SU-DHL-6 (cell line): ENCODE measurements around the gene ARMC12.

ENCODE experiments used
- H2AFZ ChIP-seq: fragments of 200-600 bp; sonication (generic); 2 replicates; pipeline ENCODE4 v1.6.1; 2014; ENCODE audit warnings: low read depth, mild to moderate bottlenecking, moderate library complexity, mixed read lengths, antibody characterized with exemption, low read length; ENCODE audit not compliant: severe bottlenecking
- H3F3A ChIP-seq: fragments of 200-600 bp; shearing (Covaris generic); 2 replicates; pipeline ENCODE4 v1.6.0; 2016; ENCODE audit warnings: antibody characterized with exemption, mild to moderate bottlenecking; ENCODE audit not compliant: insufficient read depth
- H3K27ac ChIP-seq: fragments of 200-600 bp; sonication (generic); 2 replicates; pipeline ENCODE4 v1.5.1; 2016; ENCODE audit warnings: low read depth, mild to moderate bottlenecking, low read length, moderate library complexity, mixed read lengths
- H3K27me3 ChIP-seq: fragments of 200-600 bp; sonication (generic), shearing (Covaris generic); 2 replicates; pipeline ENCODE4 v1.6.0; 2014; ENCODE audit warnings: mild to moderate bottlenecking, low read length
- H3K36me3 ChIP-seq: fragments of 200-600 bp; sonication (generic); 2 replicates; pipeline ENCODE4 v1.6.1; 2014; ENCODE audit warnings: mild to moderate bottlenecking, low read length, mixed read lengths
- H3K4me2 ChIP-seq: fragments of 300-600, 200-600 bp; shearing (Covaris generic), sonication (generic); 2 replicates; pipeline ENCODE4 v1.6.0; 2014; ENCODE audit warnings: low read length, low read depth, mild to moderate bottlenecking; ENCODE audit not compliant: poor library complexity, severe bottlenecking
- H3K4me3 ChIP-seq: fragments of 200-600 bp; sonication (generic); 2 replicates; pipeline ENCODE4 v1.5.1; 2014; ENCODE audit warnings: antibody characterized with exemption, low read length, mild to moderate bottlenecking, mixed read lengths; ENCODE audit not compliant: insufficient read depth, poor library complexity, severe bottlenecking
- H3K79me2 ChIP-seq: fragments of 200-600 bp; sonication (generic); 2 replicates; pipeline ENCODE4 v1.6.1; 2014; ENCODE audit warnings: mild to moderate bottlenecking, low read length, moderate library complexity; ENCODE audit not compliant: insufficient read depth
- H3K9ac ChIP-seq: fragments of 200-600 bp; sonication (generic); 2 replicates; pipeline ENCODE4 v1.7.0; 2014; ENCODE audit warnings: mild to moderate bottlenecking, low read length
- H3K9me2 ChIP-seq: fragments of 200-600 bp; sonication (generic); replicated peaks from 2 replicates; pipeline ENCODE4 v1.6.1; 2014; ENCODE audit warnings: low read length; ENCODE audit not compliant: insufficient read depth
- H3K9me3 ChIP-seq: fragments of 200-600 bp; sonication (generic); 2 replicates; pipeline ENCODE4 v1.6.1; 2014; ENCODE audit warnings: low read length, mixed read lengths; ENCODE audit not compliant: insufficient read depth
- H4K20me1 ChIP-seq: fragments of 200-600 bp; sonication (generic); 2 replicates; pipeline ENCODE4 v1.6.1; 2014; ENCODE audit warnings: low read depth, mild to moderate bottlenecking, antibody characterized with exemption, low read length, moderate library complexity, mixed read lengths
- EZH2phosphoT487 ChIP-seq: fragments of 200-600 bp; sonication (generic), shearing (Covaris generic); conservative IDR thresholded peaks from 2 replicates; pipeline ENCODE4 v1.6.1; 2018; ENCODE audit warnings: mild to moderate bottlenecking, antibody characterized with exemption, low read length, moderate library complexity, mixed read lengths
- TF ChIP-seq, protein P1 (sequence below): fragments of 200-600 bp; sonication (generic); IDR thresholded peaks from one replicate; pipeline ENCODE4 v1.5.1; 2017; ENCODE audit warnings: antibody characterized with exemption, mild to moderate bottlenecking, low read length, moderate library complexity; ENCODE audit not compliant: insufficient read depth, poor library complexity, severe bottlenecking

ARMC12 gene

DNA sequence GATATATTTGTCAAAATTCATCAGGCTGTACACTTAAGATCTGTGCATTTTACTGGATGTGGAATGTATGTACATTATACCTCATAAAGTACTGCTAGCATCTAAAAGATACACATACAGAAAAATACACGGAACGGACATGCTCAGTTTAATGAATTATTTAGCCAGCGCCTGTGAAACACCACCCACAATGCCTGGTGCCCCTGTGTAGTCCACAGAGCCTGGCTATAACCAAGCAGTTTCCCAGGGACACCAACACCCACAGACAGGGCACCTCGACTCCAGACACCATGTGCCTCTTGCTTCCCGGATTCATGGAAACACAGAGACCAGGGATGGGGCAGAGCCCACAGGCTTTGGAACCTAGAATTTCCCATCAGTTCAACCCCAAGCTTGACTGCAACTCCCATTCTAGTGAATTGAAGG lies 17.4 kb upstream of the ARMC12 start:
- Histone ChIP-seq H3K9me3 (no peaks in the 10 kb centered on the region), H3K9me2 (no peaks in the 10 kb centered on the region), H3F3A (peaks cover 7% of the 10 kb centered on the region; the same call in 1 of the 2 replicates), H3K79me2 (no peaks in the 10 kb centered on the region), H2AFZ (no peak overlapping the region), H3K9ac (peak overlapping the region; percentile 5; the same call in 1 of the 2 replicates), H3K27ac (peak overlapping the region; percentile 22), H3K4me3 (no peak overlapping the region), H4K20me1 (no peaks in the 10 kb centered on the region), H3K4me2 (peak overlapping the region; percentile 24), H3K36me3 (no peaks in the 10 kb centered on the region), H3K27me3 (no peaks in the 10 kb centered on the region)
- TF ChIP-seq, protein P1, sequence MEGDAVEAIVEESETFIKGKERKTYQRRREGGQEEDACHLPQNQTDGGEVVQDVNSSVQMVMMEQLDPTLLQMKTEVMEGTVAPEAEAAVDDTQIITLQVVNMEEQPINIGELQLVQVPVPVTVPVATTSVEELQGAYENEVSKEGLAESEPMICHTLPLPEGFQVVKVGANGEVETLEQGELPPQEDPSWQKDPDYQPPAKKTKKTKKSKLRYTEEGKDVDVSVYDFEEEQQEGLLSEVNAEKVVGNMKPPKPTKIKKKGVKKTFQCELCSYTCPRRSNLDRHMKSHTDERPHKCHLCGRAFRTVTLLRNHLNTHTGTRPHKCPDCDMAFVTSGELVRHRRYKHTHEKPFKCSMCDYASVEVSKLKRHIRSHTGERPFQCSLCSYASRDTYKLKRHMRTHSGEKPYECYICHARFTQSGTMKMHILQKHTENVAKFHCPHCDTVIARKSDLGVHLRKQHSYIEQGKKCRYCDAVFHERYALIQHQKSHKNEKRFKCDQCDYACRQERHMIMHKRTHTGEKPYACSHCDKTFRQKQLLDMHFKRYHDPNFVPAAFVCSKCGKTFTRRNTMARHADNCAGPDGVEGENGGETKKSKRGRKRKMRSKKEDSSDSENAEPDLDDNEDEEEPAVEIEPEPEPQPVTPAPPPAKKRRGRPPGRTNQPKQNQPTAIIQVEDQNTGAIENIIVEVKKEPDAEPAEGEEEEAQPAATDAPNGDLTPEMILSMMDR = no peak
- TF ChIP-seq EZH2phosphoT487 = no peak

DNA sequence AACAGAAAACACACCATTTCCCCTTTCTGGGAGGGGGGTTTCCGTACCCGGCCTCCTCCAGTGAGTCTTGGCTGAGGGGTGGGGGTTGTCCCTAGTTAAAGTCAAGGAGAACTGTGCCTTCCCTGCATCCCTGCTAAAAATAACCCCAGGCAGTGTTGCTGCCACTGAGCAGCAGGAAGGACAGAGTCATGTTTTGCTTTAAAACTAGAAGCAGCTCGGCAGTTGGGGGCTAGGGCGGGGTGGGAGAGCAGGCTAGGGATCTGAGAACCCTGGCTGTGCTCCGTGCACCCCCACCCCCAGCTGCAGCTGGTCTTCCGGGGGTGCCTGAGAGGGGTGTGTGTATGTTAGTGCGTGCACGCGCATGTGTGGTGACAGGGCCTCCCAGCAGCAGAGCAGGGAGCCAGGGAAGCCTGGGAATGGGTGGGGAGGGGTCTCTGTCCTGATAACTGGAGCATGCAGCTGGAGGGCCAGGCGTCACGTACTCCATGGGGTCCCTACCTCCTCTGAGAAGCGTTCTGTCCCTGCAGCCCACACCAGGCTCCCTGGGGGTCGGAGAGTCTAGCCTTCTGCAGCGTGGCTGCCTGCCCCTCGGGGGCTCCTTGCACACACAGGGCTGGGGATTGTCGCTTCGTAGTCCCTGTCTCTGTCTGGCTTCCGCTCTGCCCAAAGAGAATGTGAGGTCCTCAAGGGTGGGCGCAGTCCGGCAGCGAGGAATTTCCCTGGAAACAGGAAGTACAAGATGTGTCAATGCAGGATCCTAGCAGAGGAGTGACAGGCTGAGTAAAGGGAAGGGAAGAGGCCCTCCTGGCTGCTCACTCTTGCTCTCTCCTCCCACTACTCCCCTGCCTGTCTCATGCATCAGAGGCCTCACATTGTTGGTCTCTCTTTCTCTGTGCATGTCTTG lies 16.8 kb upstream of the ARMC12 start:
- H3K79me2 ChIP-seq = no peaks in the 10 kb centered on the region
- H3K36me3 ChIP-seq = no peaks in the 10 kb centered on the region
- no peaks in the 10 kb centered on the region for H4K20me1 ChIP-seq
- H3K9ac ChIP-seq = peak overlapping the region; percentile 5; the same call in 1 of the 2 replicates
- peak overlapping the region; percentile 2 for H2AFZ ChIP-seq
- H3K4me3 ChIP-seq = no peak overlapping the region
- no peaks in the 10 kb centered on the region for H3K27me3 ChIP-seq
- TF ChIP-seq, protein P1 = no peak
- TF ChIP-seq EZH2phosphoT487 = no peak
- H3F3A ChIP-seq = peaks cover 7% of the 10 kb centered on the region; the same call in 1 of the 2 replicates
- H3K9me2 ChIP-seq = no peaks in the 10 kb centered on the region
- peak overlapping the region; percentile 24 for H3K4me2 ChIP-seq
- H3K9me3 ChIP-seq = no peaks in the 10 kb centered on the region
- peak overlapping the region; percentile 22 for H3K27ac ChIP-seq

DNA sequence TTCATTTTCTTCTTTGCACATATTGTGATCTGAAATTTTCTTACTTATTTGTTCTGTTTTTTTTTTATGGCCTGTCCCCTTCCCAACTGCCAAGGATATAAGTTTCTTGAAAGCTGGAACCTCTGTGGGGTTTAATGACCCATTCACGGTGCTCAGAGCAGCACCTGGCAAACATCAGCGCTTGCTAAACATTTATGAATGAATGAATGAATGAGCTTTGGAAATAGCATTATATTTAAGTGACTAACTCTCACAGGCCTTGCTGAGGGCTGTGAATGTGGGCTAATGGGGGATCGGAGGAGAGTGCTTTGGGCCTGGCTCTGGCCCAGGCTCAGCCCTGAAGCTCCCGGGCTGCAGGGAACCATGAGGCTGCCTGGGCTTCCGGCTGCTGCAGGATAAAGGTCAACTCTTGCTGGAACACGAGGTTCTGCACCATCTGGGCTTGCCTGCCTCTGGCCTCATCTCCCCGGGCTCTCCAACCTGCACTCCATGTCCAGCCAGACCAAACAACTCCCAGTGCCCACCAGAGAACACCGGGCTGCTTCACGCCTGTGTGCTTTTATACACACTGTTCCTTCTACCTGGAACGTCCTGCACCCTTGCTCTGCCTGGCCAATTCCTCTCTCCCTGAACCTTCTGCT lies 14.6 kb upstream of the ARMC12 start:
- H3K4me2 ChIP-seq = no peak overlapping the region
- peaks cover 19% of the 10 kb centered on the region for H3F3A ChIP-seq

More for the DNA sequence above, 14.6 kb upstream of the ARMC12 start:
- TF ChIP-seq, protein P1 = no peak
- no peak for TF ChIP-seq EZH2phosphoT487
- Histone ChIP-seq H3K27me3 (no peaks in the 10 kb centered on the region), H3K79me2 (no peaks in the 10 kb centered on the region), H2AFZ (no peak overlapping the region), H3K9me2 (no peaks in the 10 kb centered on the region), H3K36me3 (no peaks in the 10 kb centered on the region), H3K27ac (no peak overlapping the region), H3K4me3 (no peak overlapping the region), H3K9ac (no peak overlapping the region), H4K20me1 (no peaks in the 10 kb centered on the region), H3K9me3 (no peaks in the 10 kb centered on the region)
